Loucy (cell line): ENCODE results near the gene S100A12.
"Not testable (repeated sequence)": the region's sequence is repeated elsewhere in the genome, so short reads cannot be mapped to it uniquely, and the experiment has no call there.

ENCODE experiments used
- H2AFZ ChIP-seq: fragments of 200-600 bp; sonication (generic); 2 replicates; pipeline ENCODE4 v1.6.0; 2016; ENCODE audit warnings: antibody characterized with exemption, mild to moderate bottlenecking, low read length, moderate library complexity
- H3F3A ChIP-seq: fragments of 200-600 bp; 2 replicates; pipeline ENCODE4 v1.6.0; 2016; ENCODE audit warnings: antibody characterized with exemption, low read depth, mild to moderate bottlenecking
- H3K27me3 ChIP-seq: fragments of 200-600 bp; sonication (generic); 2 replicates; pipeline ENCODE4 v1.6.1; 2014; ENCODE audit warnings: low read length, mild to moderate bottlenecking; ENCODE audit not compliant: insufficient read depth, poor library complexity, severe bottlenecking
- H3K36me3 ChIP-seq: fragments of 200-600 bp; sonication (generic); 2 replicates; pipeline ENCODE4 v1.6.1; 2016; ENCODE audit warnings: low read length; ENCODE audit not compliant: insufficient read depth
- H3K4me1 ChIP-seq: fragments of 200-600 bp; sonication (generic); 2 replicates; pipeline ENCODE4 v1.5.1; 2014; ENCODE audit warnings: low read length, mild to moderate bottlenecking; ENCODE audit not compliant: insufficient read depth, poor library complexity, severe bottlenecking
- H3K4me2 ChIP-seq: fragments of 200-600 bp; sonication (generic); 2 replicates; pipeline ENCODE4 v1.6.0; 2014; ENCODE audit warnings: antibody characterized with exemption, low read length, low read depth, mild to moderate bottlenecking; ENCODE audit not compliant: poor library complexity, severe bottlenecking
- H3K4me3 ChIP-seq: fragments of 200-600 bp; sonication (generic); 2 replicates; pipeline ENCODE4 v1.5.1; 2014; ENCODE audit warnings: low read length, mild to moderate bottlenecking, mixed read lengths; ENCODE audit not compliant: poor library complexity, severe bottlenecking
- H3K79me2 ChIP-seq: fragments of 200-600 bp; sonication (generic); 2 replicates; pipeline ENCODE4 v1.6.1; 2014; ENCODE audit warnings: low read length; ENCODE audit not compliant: insufficient read depth
- H3K9ac ChIP-seq: fragments of 200-600 bp; sonication (generic); 2 replicates; pipeline ENCODE4 v1.6.0; 2014; ENCODE audit warnings: mild to moderate bottlenecking, low read depth, low read length, moderate library complexity; ENCODE audit not compliant: poor library complexity, severe bottlenecking
- H3K9me2 ChIP-seq: fragments of 200-600 bp; sonication (generic); replicated peaks from 2 replicates; pipeline ENCODE4 v1.6.1; 2016; ENCODE audit warnings: low read depth, low read length, mixed read lengths
- H3K9me3 ChIP-seq: fragments of 200-600 bp; sonication (generic); 2 replicates; pipeline ENCODE4 v1.6.1; 2014; ENCODE audit warnings: mild to moderate bottlenecking, antibody characterized with exemption, low read length, low read depth; ENCODE audit not compliant: insufficient read depth
- H4K20me1 ChIP-seq: fragments of 200-600 bp; sonication (generic); 2 replicates; pipeline ENCODE4 v1.6.0; 2014; ENCODE audit warnings: antibody characterized with exemption, low read length, mild to moderate bottlenecking; ENCODE audit not compliant: insufficient read depth, poor library complexity, severe bottlenecking
- EZH2phosphoT487 ChIP-seq: fragments of 200-600 bp; IDR thresholded peaks from 2 replicates; pipeline ENCODE4 v1.6.1; 2018; ENCODE audit warnings: antibody characterized with exemption, mild to moderate bottlenecking, moderate library complexity, borderline replicate concordance
- TF ChIP-seq, protein P1 (sequence below): fragments of 200-600 bp; sonication (generic); conservative IDR thresholded peaks from 2 replicates; pipeline ENCODE4 v1.5.1; 2014; ENCODE audit warnings: mild to moderate bottlenecking, antibody characterized with exemption, low read length

S100A12 gene

DNA sequence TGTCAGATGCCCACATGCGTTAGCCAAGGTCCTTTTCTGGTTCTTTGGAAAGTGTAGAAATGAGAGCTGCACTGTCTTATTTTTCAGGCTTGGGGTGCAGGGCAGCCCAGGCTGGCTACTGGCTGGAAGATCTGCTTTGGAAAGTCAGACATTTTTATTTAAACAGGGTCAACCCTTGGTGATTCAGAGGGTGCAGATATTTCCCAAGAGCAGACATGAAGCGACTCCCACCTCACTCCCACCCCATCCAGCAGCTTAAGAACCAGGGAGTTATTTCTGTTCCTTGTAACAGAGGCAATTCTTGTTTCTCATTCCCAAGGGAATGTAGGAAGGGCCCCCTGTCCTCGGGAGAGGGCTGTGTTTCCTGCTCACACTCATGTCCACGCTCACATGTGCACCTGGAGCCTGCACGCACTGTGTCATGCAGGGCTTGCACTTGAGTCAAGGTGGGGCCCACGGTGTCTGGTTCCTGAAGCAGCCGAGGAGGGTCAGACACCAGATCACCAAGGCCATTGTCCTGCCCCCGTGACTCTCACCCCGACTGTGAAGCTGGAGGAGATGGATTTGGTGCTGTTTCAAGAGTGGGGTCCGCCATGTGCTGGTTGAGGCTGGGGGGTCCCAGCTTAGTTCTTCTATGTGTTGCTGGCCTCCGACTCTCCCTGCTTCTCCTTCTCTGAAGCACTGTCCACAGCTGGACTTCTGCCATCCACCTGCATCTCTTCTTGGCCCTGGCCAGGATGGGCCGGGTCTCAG is 41.9 kb upstream of the S100A12 start:
- Histone ChIP-seq H3F3A (no peaks in the 10 kb centered on the region), H3K9me3 (no peaks in the 10 kb centered on the region), H3K9ac (no peak overlapping the region), H3K4me3 (no peak overlapping the region), H3K27me3 (no peaks in the 10 kb centered on the region), H3K36me3 (no peaks in the 10 kb centered on the region), H2AFZ (no peak overlapping the region), H3K9me2 (no peaks in the 10 kb centered on the region), H3K79me2 (no peaks in the 10 kb centered on the region), H3K4me1 (no peaks in the 10 kb centered on the region), H3K4me2 (no peak overlapping the region), H4K20me1 (no peaks in the 10 kb centered on the region)
- TF ChIP-seq, protein P1, sequence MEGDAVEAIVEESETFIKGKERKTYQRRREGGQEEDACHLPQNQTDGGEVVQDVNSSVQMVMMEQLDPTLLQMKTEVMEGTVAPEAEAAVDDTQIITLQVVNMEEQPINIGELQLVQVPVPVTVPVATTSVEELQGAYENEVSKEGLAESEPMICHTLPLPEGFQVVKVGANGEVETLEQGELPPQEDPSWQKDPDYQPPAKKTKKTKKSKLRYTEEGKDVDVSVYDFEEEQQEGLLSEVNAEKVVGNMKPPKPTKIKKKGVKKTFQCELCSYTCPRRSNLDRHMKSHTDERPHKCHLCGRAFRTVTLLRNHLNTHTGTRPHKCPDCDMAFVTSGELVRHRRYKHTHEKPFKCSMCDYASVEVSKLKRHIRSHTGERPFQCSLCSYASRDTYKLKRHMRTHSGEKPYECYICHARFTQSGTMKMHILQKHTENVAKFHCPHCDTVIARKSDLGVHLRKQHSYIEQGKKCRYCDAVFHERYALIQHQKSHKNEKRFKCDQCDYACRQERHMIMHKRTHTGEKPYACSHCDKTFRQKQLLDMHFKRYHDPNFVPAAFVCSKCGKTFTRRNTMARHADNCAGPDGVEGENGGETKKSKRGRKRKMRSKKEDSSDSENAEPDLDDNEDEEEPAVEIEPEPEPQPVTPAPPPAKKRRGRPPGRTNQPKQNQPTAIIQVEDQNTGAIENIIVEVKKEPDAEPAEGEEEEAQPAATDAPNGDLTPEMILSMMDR: no peak
- no peak for TF ChIP-seq EZH2phosphoT487

DNA sequence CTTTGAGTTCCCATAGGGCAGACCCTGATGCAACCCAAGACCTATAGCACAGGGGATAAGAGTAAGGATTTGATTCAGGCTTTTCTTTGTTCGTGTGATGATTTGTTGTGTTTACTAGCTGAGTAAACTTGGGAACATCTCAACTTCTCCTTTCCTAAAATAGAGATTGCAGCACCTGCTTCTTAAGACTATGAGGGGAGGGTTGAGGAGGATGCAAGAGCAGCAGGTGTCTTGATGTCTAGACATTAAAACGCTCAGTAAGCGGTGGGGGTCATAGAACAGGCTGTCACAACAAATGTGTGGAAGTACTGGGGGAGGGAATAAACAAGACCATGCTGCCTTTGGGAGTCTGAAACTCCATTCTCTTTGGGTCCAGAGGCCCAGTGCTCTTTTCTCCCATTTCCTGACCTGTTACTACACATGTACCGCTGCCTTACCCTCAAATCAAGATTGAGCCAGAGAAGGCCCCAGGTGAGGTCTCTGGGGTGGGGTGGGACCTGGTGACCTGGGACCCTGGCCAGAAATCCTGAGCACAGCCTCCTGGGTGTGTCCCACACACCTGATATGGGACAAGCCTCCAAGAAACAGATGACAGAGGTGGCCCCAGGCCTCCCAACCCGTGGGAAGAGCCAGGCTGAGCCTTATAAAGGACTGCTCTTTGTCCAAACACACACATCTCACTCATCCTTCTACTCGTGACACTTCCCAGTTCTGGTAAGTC is 40.6 kb upstream of the S100A12 start, which contains the start of gene S100A7A:
S100A7A (plus strand) TSS at position 671 of the 721 bp plus-strand sequence. CDS start 1,563 bp downstream, outside the sequence.
- Histone ChIP-seq H3F3A (no peaks in the 10 kb centered on the region), H3K36me3 (no peaks in the 10 kb centered on the region), H3K27me3 (no peaks in the 10 kb centered on the region), H2AFZ (no peak within 1 kb of the TSS), H3K4me3 (no peak within 1 kb of the TSS), H3K9ac (no peak within 1 kb of the TSS), H3K4me2 (no peak within 1 kb of the TSS), H3K9me3 (no peaks in the 10 kb centered on the region), H4K20me1 (no peaks in the 10 kb centered on the region), H3K9me2 (no peaks in the 10 kb centered on the region), H3K4me1 (no peaks in the 10 kb centered on the region), H3K79me2 (no peaks in the 10 kb centered on the region)
- no peak for TF ChIP-seq EZH2phosphoT487
- TF ChIP-seq, protein P1: no peak

DNA sequence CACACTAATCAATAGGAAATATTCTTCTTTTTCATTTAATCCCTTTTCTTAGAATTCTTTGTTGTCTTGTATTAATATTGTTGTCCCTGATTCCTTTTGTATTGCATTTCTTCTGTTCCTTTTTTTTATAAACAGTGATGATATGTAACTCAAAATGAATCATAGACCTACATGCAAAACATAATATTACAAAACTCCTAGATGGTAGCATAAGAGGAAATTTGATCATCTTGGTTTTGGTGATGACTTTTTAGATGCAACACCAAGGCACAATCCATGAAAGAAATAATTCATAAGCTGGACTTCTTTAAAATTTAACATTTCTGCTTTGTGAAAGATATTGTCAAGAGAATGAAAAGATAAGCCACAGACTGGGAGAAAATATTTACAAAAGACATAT is 38.5 kb upstream of the S100A12 start:
- not testable (repeated sequence) for H3K4me1 ChIP-seq, H3K27me3 ChIP-seq, H3F3A ChIP-seq

DNA sequence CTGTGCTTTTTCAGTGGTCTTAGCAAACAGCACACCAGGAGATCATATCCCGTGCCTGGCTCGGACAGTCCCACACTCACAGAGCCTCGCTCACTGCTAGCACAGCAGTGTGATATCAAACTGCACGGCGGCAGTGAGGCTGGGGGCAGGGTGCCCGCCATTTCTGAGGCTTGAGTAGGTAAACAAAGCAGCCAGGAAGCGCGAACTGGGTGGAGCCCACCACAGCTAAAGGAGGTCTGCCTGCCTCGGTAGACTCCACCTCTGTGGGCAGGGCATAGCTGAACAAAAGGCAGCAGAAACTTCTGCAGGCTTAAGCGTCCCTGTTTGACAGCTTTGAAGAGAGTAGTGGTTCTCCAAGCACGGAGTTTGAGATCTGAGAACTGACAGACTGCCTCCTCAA is 31.9 kb upstream of the S100A12 start:
- H2AFZ ChIP-seq, H3K36me3 ChIP-seq, H3K9ac ChIP-seq, H3K27me3 ChIP-seq, H3K4me1 ChIP-seq, H3K9me3 ChIP-seq, H3F3A ChIP-seq, H3K79me2 ChIP-seq, H3K4me3 ChIP-seq, H3K9me2 ChIP-seq, H4K20me1 ChIP-seq, H3K4me2 ChIP-seq: not testable (repeated sequence)

More for the DNA sequence above, 38.5 kb upstream of the S100A12 start:
- not testable (repeated sequence) for H3K9me3 ChIP-seq, H2AFZ ChIP-seq, H3K9me2 ChIP-seq, H3K4me3 ChIP-seq, H3K9ac ChIP-seq, H3K79me2 ChIP-seq, H3K36me3 ChIP-seq, H3K4me2 ChIP-seq, H4K20me1 ChIP-seq

DNA sequence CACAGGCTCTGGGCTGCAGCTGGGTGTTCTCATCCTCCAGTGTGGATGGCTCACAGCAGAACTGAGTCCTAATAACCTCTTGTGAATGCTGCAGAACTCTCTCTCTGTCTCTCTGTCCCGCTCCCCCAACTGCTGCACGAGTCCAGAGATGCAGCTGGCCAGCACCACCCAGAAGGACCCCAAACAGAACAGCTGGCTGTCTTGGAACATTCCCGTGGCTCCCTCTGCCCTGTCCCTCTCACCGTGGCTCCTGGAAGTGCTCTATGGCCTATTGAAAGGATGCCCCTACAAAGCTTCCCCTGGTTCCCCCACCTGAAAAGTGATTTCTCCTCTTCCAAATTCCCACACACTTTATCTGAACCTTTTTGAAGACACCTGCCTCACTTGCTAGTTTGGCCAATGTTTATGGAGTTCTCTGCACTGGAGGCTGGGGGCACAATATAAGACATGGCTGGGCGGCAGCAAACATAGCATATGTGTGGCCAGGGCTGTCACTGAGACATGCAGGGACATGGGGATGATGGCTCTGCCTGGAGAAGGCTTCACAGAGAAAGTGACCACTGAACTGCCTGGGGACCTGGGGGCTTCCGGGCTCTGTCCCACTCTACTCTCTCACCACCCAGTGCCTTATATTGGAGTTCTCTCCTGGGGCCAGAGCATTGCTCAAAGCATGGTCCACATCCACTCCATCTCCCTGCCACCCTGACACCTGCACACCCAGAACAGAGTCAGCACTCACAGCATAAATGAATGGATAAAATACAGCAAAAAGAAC is 30.6 kb upstream of the S100A12 start:
- not testable (repeated sequence) for H2AFZ ChIP-seq, H3K4me3 ChIP-seq, H3K79me2 ChIP-seq, H3K27me3 ChIP-seq, H3K4me2 ChIP-seq, H3K36me3 ChIP-seq, H3K9me2 ChIP-seq, H3F3A ChIP-seq, H4K20me1 ChIP-seq, H3K9me3 ChIP-seq, H3K4me1 ChIP-seq, H3K9ac ChIP-seq
